ENCODE results near the gene PCDH9.

PCDH9 gene

GRCh38 chr13:67083519-67083918, 146.6 kb downstream of the PCDH9 start:
- Histone ChIP-seq H3K36me3 (ENCODE audit: control insufficient read depth, insufficient read depth, low read length) (no peaks in the 10 kb centered on the region), H3K27me3 (replicated peaks; ENCODE audit: control insufficient read depth, insufficient read depth, low read length) (no peaks in the 10 kb centered on the region), H3K4me3 (replicated peaks; ENCODE audit: low read depth, low read length) (no peak overlapping the region)
- no peak for TF ChIP-seq CTCF (IDR thresholded peaks at IDR 0.05; ENCODE audit: insufficient read depth, low read length, poor library complexity, severe bottlenecking)
- no peak for DNase-seq (ENCODE audit: extremely low read depth, insufficient read length)

- H3K36me3 ChIP-seq (ENCODE audit: control insufficient read depth, insufficient read depth, low read length), result no peaks in the 10 kb centered on the region
- TF ChIP-seq CTCF (IDR thresholded peaks at IDR 0.05; ENCODE audit: insufficient read depth, low read length, poor library complexity, severe bottlenecking), result no peak
- no peak for DNase-seq (ENCODE audit: extremely low read depth, insufficient read length)
- H3K4me3 ChIP-seq (replicated peaks; ENCODE audit: low read depth, low read length), result no peak overlapping the region
- no peaks in the 10 kb centered on the region for H3K27me3 ChIP-seq (replicated peaks; ENCODE audit: control insufficient read depth, insufficient read depth, low read length)
Measured at GRCh38 chr13:67080351-67080750, 149.8 kb downstream of the PCDH9 start.

GRCh38 chr13:67078062-67078461, 152.1 kb downstream of the PCDH9 start:
- TF ChIP-seq CTCF (IDR thresholded peaks at IDR 0.05; ENCODE audit: insufficient read depth, low read length, poor library complexity, severe bottlenecking), result no peak
- Histone ChIP-seq H3K36me3 (ENCODE audit: control insufficient read depth, insufficient read depth, low read length) (no peaks in the 10 kb centered on the region), H3K27me3 (replicated peaks; ENCODE audit: control insufficient read depth, insufficient read depth, low read length) (no peaks in the 10 kb centered on the region), H3K4me3 (replicated peaks; ENCODE audit: low read depth, low read length) (no peak overlapping the region)
- DNase-seq (ENCODE audit: extremely low read depth, insufficient read length), result no peak

GRCh38 chr13:67077132-67077531, 153.0 kb downstream of the PCDH9 start:
- no peak for DNase-seq (ENCODE audit: extremely low read depth, insufficient read length)
- no peak for TF ChIP-seq CTCF (IDR thresholded peaks at IDR 0.05; ENCODE audit: insufficient read depth, low read length, poor library complexity, severe bottlenecking)
- no peak overlapping the region for H3K4me3 ChIP-seq (replicated peaks; ENCODE audit: low read depth, low read length)
- H3K36me3 ChIP-seq (ENCODE audit: control insufficient read depth, insufficient read depth, low read length), result no peaks in the 10 kb centered on the region
- no peaks in the 10 kb centered on the region for H3K27me3 ChIP-seq (replicated peaks; ENCODE audit: control insufficient read depth, insufficient read depth, low read length)

- no peaks in the 10 kb centered on the region for H3K27me3 ChIP-seq (replicated peaks; ENCODE audit: control insufficient read depth, insufficient read depth, low read length)
- TF ChIP-seq CTCF (IDR thresholded peaks at IDR 0.05; ENCODE audit: insufficient read depth, low read length, poor library complexity, severe bottlenecking), result no peak
- DNase-seq (ENCODE audit: extremely low read depth, insufficient read length), result no peak
- H3K4me3 ChIP-seq (replicated peaks; ENCODE audit: low read depth, low read length), result no peak overlapping the region
- H3K36me3 ChIP-seq (ENCODE audit: control insufficient read depth, insufficient read depth, low read length), result no peaks in the 10 kb centered on the region
Measured at GRCh38 chr13:67076378-67076777, 153.8 kb downstream of the PCDH9 start.

GRCh38 chr13:67075239-67075638, 154.9 kb downstream of the PCDH9 start:
- DNase-seq (ENCODE audit: extremely low read depth, insufficient read length), result no peak
- no peak for TF ChIP-seq CTCF (IDR thresholded peaks at IDR 0.05; ENCODE audit: insufficient read depth, low read length, poor library complexity, severe bottlenecking)
- Histone ChIP-seq H3K27me3 (replicated peaks; ENCODE audit: control insufficient read depth, insufficient read depth, low read length) (no peaks in the 10 kb centered on the region), H3K36me3 (ENCODE audit: control insufficient read depth, insufficient read depth, low read length) (no peaks in the 10 kb centered on the region), H3K4me3 (replicated peaks; ENCODE audit: low read depth, low read length) (no peak overlapping the region)
